KMS-11 (cell line): ENCODE results near the gene TUBD1.
"Not testable (repeated sequence)": the region's sequence is repeated elsewhere in the genome, so short reads cannot be mapped to it uniquely, and the experiment has no call there.

ENCODE experiments used
- H2AFZ ChIP-seq: fragments of 200-600 bp; sonication (generic); 2 replicates; pipeline ENCODE4 v1.6.1; 2016; ENCODE audit warnings: antibody characterized with exemption, mixed run types, low read depth
- H3K27ac ChIP-seq: fragments of 200-600 bp; sonication (generic); 2 replicates; pipeline ENCODE4 v1.6.1; 2016; ENCODE audit warnings: mild to moderate bottlenecking, mixed run types
- H3K27me3 ChIP-seq: fragments of 200-600 bp; sonication (generic); 2 replicates; pipeline ENCODE4 v1.6.1; 2017; ENCODE audit warnings: mild to moderate bottlenecking, low read depth, mixed run types, moderate library complexity; ENCODE audit not compliant: insufficient read depth
- H3K36me3 ChIP-seq: fragments of 200-600 bp; sonication (generic); 2 replicates; pipeline ENCODE4 v1.6.1; 2017; ENCODE audit warnings: mild to moderate bottlenecking, mixed run types; ENCODE audit not compliant: insufficient read depth
- H3K4me1 ChIP-seq: fragments of 200-600 bp; sonication (generic); 2 replicates; pipeline ENCODE4 v1.6.1; 2016; ENCODE audit warnings: mild to moderate bottlenecking, low read depth, mixed run types; ENCODE audit not compliant: poor library complexity, severe bottlenecking
- H3K4me2 ChIP-seq: fragments of 200-600 bp; sonication (generic); 2 replicates; pipeline ENCODE4 v1.7.0; 2016; ENCODE audit warnings: mild to moderate bottlenecking, mixed run types
- H3K4me3 ChIP-seq: fragments of 200-600 bp; sonication (generic); IDR thresholded peaks from 2 replicates; pipeline ENCODE4 v1.6.1; 2017; ENCODE audit warnings: low read depth, low read length, mixed read lengths; ENCODE audit not compliant: insufficient read depth
- H3K79me2 ChIP-seq: fragments of 200-600 bp; sonication (generic); 2 replicates; pipeline ENCODE4 v1.6.1; 2016; ENCODE audit warnings: low read depth, mixed run types; ENCODE audit not compliant: insufficient read depth
- H3K9ac ChIP-seq: fragments of 200-600 bp; sonication (generic); 2 replicates; pipeline ENCODE4 v1.6.1; 2016; ENCODE audit warnings: mild to moderate bottlenecking, mixed run types
- H4K20me1 ChIP-seq: fragments of 200-600 bp; sonication (generic); 2 replicates; pipeline ENCODE4 v1.6.1; 2016; ENCODE audit warnings: mild to moderate bottlenecking, mixed run types; ENCODE audit not compliant: insufficient read depth
- CTCF ChIP-seq: fragments of 200-600 bp; sonication (generic); conservative IDR thresholded peaks from 2 replicates; pipeline ENCODE4 v1.6.1; 2017; ENCODE audit warnings: low read depth, mild to moderate bottlenecking, antibody characterized with exemption, low read length, moderate library complexity, mixed read lengths

The TUBD1 gene

GRCh38 chr17:59859444-59860025 lies 33.2 kb downstream of the TUBD1 start:
- H3K27me3 ChIP-seq, result no peaks in the 10 kb centered on the region
- no peaks in the 10 kb centered on the region for H3K79me2 ChIP-seq
- peak; percentile 75 for TF ChIP-seq CTCF
- no peak overlapping the region for H3K9ac ChIP-seq
- H4K20me1 ChIP-seq, result no peaks in the 10 kb centered on the region
- no peak overlapping the region for H3K4me2 ChIP-seq
- no peak overlapping the region for H2AFZ ChIP-seq
- H3K27ac ChIP-seq, result no peak overlapping the region
- H3K36me3 ChIP-seq, result no peaks in the 10 kb centered on the region
- no peak overlapping the region for H3K4me3 ChIP-seq
- H3K4me1 ChIP-seq, result peaks cover 12% of the 10 kb centered on the region

GRCh38 chr17:59858932-59859331 lies 33.8 kb downstream of the TUBD1 start:
- H3K9ac ChIP-seq, result no peak overlapping the region
- TF ChIP-seq CTCF, result no peak
- H3K36me3 ChIP-seq, result no peaks in the 10 kb centered on the region
- no peaks in the 10 kb centered on the region for H3K27me3 ChIP-seq
- H3K4me2 ChIP-seq, result no peak overlapping the region
- peaks cover 12% of the 10 kb centered on the region for H3K4me1 ChIP-seq
- no peaks in the 10 kb centered on the region for H3K79me2 ChIP-seq
- H4K20me1 ChIP-seq, result no peaks in the 10 kb centered on the region
- H2AFZ ChIP-seq, result no peak overlapping the region
- no peak overlapping the region for H3K27ac ChIP-seq
- H3K4me3 ChIP-seq, result no peak overlapping the region

GRCh38 chr17:59858167-59858816 lies 34.5 kb downstream of the TUBD1 start:
- Histone ChIP-seq H4K20me1 (no peaks in the 10 kb centered on the region), H3K79me2 (no peaks in the 10 kb centered on the region), H3K4me1 (peaks cover 12% of the 10 kb centered on the region), H3K4me2 (no peak overlapping the region), H2AFZ (no peak overlapping the region), H3K27me3 (no peaks in the 10 kb centered on the region), H3K36me3 (no peaks in the 10 kb centered on the region), H3K27ac (no peak overlapping the region), H3K9ac (no peak overlapping the region), H3K4me3 (no peak overlapping the region)
- no peak for TF ChIP-seq CTCF

GRCh38 chr17:59856859-59857794 lies 35.6 kb downstream of the TUBD1 start:
- Histone ChIP-seq H3K79me2 (no peaks in the 10 kb centered on the region), H3K27ac (no peak overlapping the region), H3K4me2 (no peak overlapping the region), H2AFZ (no peak overlapping the region), H3K4me3 (no peak overlapping the region), H3K4me1 (peaks cover 19% of the 10 kb centered on the region), H3K9ac (no peak overlapping the region), H4K20me1 (no peaks in the 10 kb centered on the region), H3K27me3 (no peaks in the 10 kb centered on the region), H3K36me3 (no peaks in the 10 kb centered on the region)
- no peak for TF ChIP-seq CTCF

GRCh38 chr17:59853919-59854729 lies 38.6 kb downstream of the TUBD1 start:
- peaks cover 35% of the 10 kb centered on the region for H3K4me1 ChIP-seq
- H3K27me3 ChIP-seq, H3K9ac ChIP-seq, H3K4me3 ChIP-seq, H3K79me2 ChIP-seq, H3K36me3 ChIP-seq, H3K4me2 ChIP-seq, H2AFZ ChIP-seq, H3K27ac ChIP-seq, H4K20me1 ChIP-seq: not testable (repeated sequence)
